ENCODE results near the gene VSIG10L.

- TF ChIP-seq CTCF (IDR thresholded peaks at IDR 0.05; ENCODE audit: borderline replicate concordance, extremely low read depth, low read length, poor library complexity, severe bottlenecking) (no peak), EZH2 (IDR thresholded peaks at IDR 0.05; ENCODE audit: borderline replicate concordance, low read depth, low read length, severe bottlenecking) (no peak)
Measured at GRCh38 chr19:51377422-51377821, 35.5 kb upstream of the VSIG10L start.

All from DND-41 (cell line).